Left ventricle myocardium superior (tissue), 1 donor: Measurements from ENCODE around the gene TYR. TPM values are rescaled to one million over a fixed set of nuclear protein-coding genes. Genes with fewer than 3 reads are reported as not detected.
"Not testable (repeated sequence)": the region's sequence is repeated elsewhere in the genome, so short reads cannot be mapped to it uniquely, and the experiment has no call there.

Experiments
- ATAC-seq: fragments of 200-7000 bp; cut with Tn5 transposase; one replicate; pipeline ENCODE4 v1.9.1; 2020; ENCODE audit warnings: mild to moderate bottlenecking, moderate library complexity
- DNase-seq: peaks from one replicate; pipeline ENCODE4 v3.0.0-alpha.2; 2020
- intact Hi-C: fragments of 100-400 bp; cut with micrococcal nuclease; formaldehyde crosslinking; loops from one replicate; pipeline ENCODE4 v1.11.0; 2022
- total RNA-seq: library from RNA; stranded (reverse); fragmentation: NEBNext Ultra II Directional; extraction: Animal tissue kit (Norgen Biotek cat#: 25700); gene quantifications from one replicate; pipeline ENCODE4 v1.2.1, GENCODE V29; 2021
- donor health status: DM: no; HTN: yes; CAD: no; lungs with severe emphysema.

The TYR gene
- total RNA-seq, 1 donor from 2014 or later = not detected

- DNase-seq, intact Hi-C loops, ATAC-seq: not testable (repeated sequence)
Observed at GRCh38 chr11:89261483-89261882, 83.8 kb downstream of the TYR start.

GRCh38 chr11:89267660-89268302 lies 90.1 kb downstream of the TYR start:
- intact Hi-C loops = no loop called here
- no peak for ATAC-seq
- DNase-seq = no peak

- ATAC-seq, intact Hi-C loops: not testable (repeated sequence)
Observed at GRCh38 chr11:89272540-89273088, 94.9 kb downstream of the TYR start.

GRCh38 chr11:89273220-89273619 lies 95.5 kb downstream of the TYR start:
- DNase-seq, ATAC-seq, intact Hi-C loops: not testable (repeated sequence)

More at GRCh38 chr11:89272540-89273088, 94.9 kb downstream of the TYR start:
- DNase-seq = not testable (repeated sequence)

- no peak for DNase-seq
- ATAC-seq = no peak
- intact Hi-C loops = no loop called here
Observed at GRCh38 chr11:89275966-89276365, 98.3 kb downstream of the TYR start.

- DNase-seq (no peak), ATAC-seq (no peak)
- intact Hi-C loops = no loop called here
Observed at GRCh38 chr11:89279176-89279575, 101.5 kb downstream of the TYR start.

GRCh38 chr11:89281032-89281677 lies 103.5 kb downstream of the TYR start:
- ATAC-seq, DNase-seq, intact Hi-C loops: not testable (repeated sequence)

GRCh38 chr11:89286601-89287000 lies 108.9 kb downstream of the TYR start:
- DNase-seq, intact Hi-C loops, ATAC-seq: not testable (repeated sequence)

- intact Hi-C loops, ATAC-seq, DNase-seq: not testable (repeated sequence)
Observed at GRCh38 chr11:89288004-89288403, 110.3 kb downstream of the TYR start.

- ATAC-seq (no peak), DNase-seq (peak; percentile 23)
- intact Hi-C loops = no loop called here
Observed at GRCh38 chr11:89293965-89294679, 116.4 kb downstream of the TYR start.

- DNase-seq, intact Hi-C loops, ATAC-seq: not testable (repeated sequence)
Observed at GRCh38 chr11:89295023-89295422, 117.3 kb downstream of the TYR start.

- ATAC-seq, intact Hi-C loops, DNase-seq: not testable (repeated sequence)
Observed at GRCh38 chr11:89303029-89303428, 125.4 kb downstream of the TYR start.

GRCh38 chr11:89308272-89308671 lies 130.6 kb downstream of the TYR start:
- ATAC-seq, intact Hi-C loops, DNase-seq: not testable (repeated sequence)

GRCh38 chr11:89309321-89309985 lies 131.8 kb downstream of the TYR start:
- ATAC-seq, intact Hi-C loops, DNase-seq: not testable (repeated sequence)

- ATAC-seq, intact Hi-C loops, DNase-seq: not testable (repeated sequence)
Observed at GRCh38 chr11:89310607-89311006, 132.9 kb downstream of the TYR start.

- intact Hi-C loops = no loop called here
- DNase-seq (no peak), ATAC-seq (no peak)
Observed at GRCh38 chr11:89321401-89321800, 143.7 kb downstream of the TYR start.

GRCh38 chr11:89327885-89328284 lies 150.2 kb downstream of the TYR start:
- ATAC-seq (no peak), DNase-seq (no peak)
- intact Hi-C loops = no loop called here

- intact Hi-C loops, ATAC-seq, DNase-seq: not testable (repeated sequence)
Observed at GRCh38 chr11:89331940-89332339, 154.3 kb downstream of the TYR start.

GRCh38 chr11:89333704-89334103 lies 156.0 kb downstream of the TYR start:
- intact Hi-C loops, ATAC-seq, DNase-seq: not testable (repeated sequence)
